Neuronal stem cell (in vitro differentiated cells): ENCODE measurements around the gene CAMK1D.

ENCODE experiments used
- DNase-seq: peaks from one replicate; pipeline ENCODE4 v3.0.0-alpha.2; 2013; ENCODE audit warnings: low spot score
- H2AFZ ChIP-seq: one replicate; pipeline ENCODE4 v1.6.1; 2013; ENCODE audit warnings: mild to moderate bottlenecking, low read length, inconsistent platforms
- H2AK5ac ChIP-seq: 2 replicates; pipeline ENCODE4 v1.6.1; 2013; ENCODE audit warnings: low read depth, mild to moderate bottlenecking, inconsistent platforms, low read length, moderate library complexity, mixed read lengths
- H2BK120ac ChIP-seq: 2 replicates; pipeline ENCODE4 v1.6.1; 2013; ENCODE audit warnings: low read depth, mild to moderate bottlenecking, inconsistent platforms, low read length, moderate library complexity, mixed read lengths
- H2BK12ac ChIP-seq: one replicate; pipeline ENCODE4 v1.6.1; 2013; ENCODE audit warnings: low read length, inconsistent platforms
- H2BK15ac ChIP-seq: 2 replicates; pipeline ENCODE4 v1.6.1; 2013; ENCODE audit warnings: mild to moderate bottlenecking, low read length, inconsistent platforms, mixed read lengths
- H2BK5ac ChIP-seq: one replicate; pipeline ENCODE4 v1.6.1; 2013; ENCODE audit warnings: inconsistent platforms, mild to moderate bottlenecking, low read length, moderate library complexity
- H3K14ac ChIP-seq: one replicate; pipeline ENCODE4 v1.6.1; 2013; ENCODE audit warnings: low read length, inconsistent platforms
- H3K18ac ChIP-seq: 2 replicates; pipeline ENCODE4 v1.6.1; 2013; ENCODE audit warnings: low read length, inconsistent platforms
- H3K23ac ChIP-seq: 2 replicates; pipeline ENCODE4 v1.6.1; 2013; ENCODE audit warnings: low read depth, mild to moderate bottlenecking, mixed read lengths, low read length, inconsistent platforms; ENCODE audit not compliant: poor library complexity
- H3K27ac ChIP-seq: replicated peaks from 3 replicates; pipeline ENCODE4 v1.5.1; 2013; ENCODE audit warnings: low read length, inconsistent platforms
- H3K27me3 ChIP-seq, 3 experiments: 2 replicates each; pipeline ENCODE4 v1.6.1; 2013; ENCODE audit warnings: low read length in 3 of 3, mild to moderate bottlenecking in 2 of 3, inconsistent platforms in 1 of 3, low read depth in 1 of 3, mixed read lengths in 1 of 3, moderate library complexity in 1 of 3; ENCODE audit not compliant: control insufficient read depth in 3 of 3, insufficient read depth in 3 of 3
- H3K36me3 ChIP-seq, 2 donors: replicated peaks in 1 of 2; 2 replicates each; pipeline ENCODE4 v1.6.1; 2013; ENCODE audit warnings: low read length in 2 of 2; ENCODE audit not compliant: control insufficient read depth in 2 of 2, insufficient read depth in 2 of 2
- H3K4ac ChIP-seq: 2 replicates; pipeline ENCODE4 v1.6.1; 2013; ENCODE audit warnings: inconsistent platforms, mild to moderate bottlenecking, low read length, moderate library complexity
- H3K4me1 ChIP-seq, 2 donors: 1 replicate in 1 of 2; 2 replicates in 1 of 2; pipeline ENCODE4 v1.6.1; 2013; ENCODE audit warnings: low read length in 2 of 2, low read depth in 1 of 2; ENCODE audit not compliant: control insufficient read depth in 2 of 2, insufficient read depth in 1 of 2
- H3K4me2 ChIP-seq: one replicate; pipeline ENCODE4 v1.6.1; 2013; ENCODE audit warnings: mild to moderate bottlenecking, low read length, inconsistent platforms; ENCODE audit not compliant: insufficient read depth, poor library complexity, severe bottlenecking
- H3K4me3 ChIP-seq, 2 donors: 2 replicates each; pipeline ENCODE4 v1.5.1; 2013; ENCODE audit warnings: low read length in 2 of 2, mild to moderate bottlenecking in 2 of 2, inconsistent platforms in 1 of 2, moderate library complexity in 1 of 2
- H3K79me1 ChIP-seq: one replicate; pipeline ENCODE4 v1.6.1; 2013; ENCODE audit warnings: low read depth, mild to moderate bottlenecking, inconsistent platforms, low read length, moderate library complexity
- H3K9ac ChIP-seq: one replicate; pipeline ENCODE4 v1.6.1; 2013; ENCODE audit warnings: mild to moderate bottlenecking, low read depth, low read length, inconsistent platforms; ENCODE audit not compliant: poor library complexity
- H3K9me3 ChIP-seq, 2 donors: replicated peaks in 1 of 2; 2 replicates each; pipeline versions ENCODE3 to v1.6.1; 2013; ENCODE audit warnings: low read length in 2 of 2, mild to moderate bottlenecking in 2 of 2, inconsistent platforms in 1 of 2, low read depth in 1 of 2, mixed read lengths in 1 of 2, moderate library complexity in 1 of 2; ENCODE audit not compliant: control insufficient read depth in 2 of 2, insufficient read depth in 1 of 2
- H4K8ac ChIP-seq: one replicate; pipeline ENCODE4 v1.6.1; 2013; ENCODE audit warnings: low read depth, mild to moderate bottlenecking, inconsistent platforms, low read length, moderate library complexity
- H4K91ac ChIP-seq: one replicate; pipeline ENCODE4 v1.6.1; 2013; ENCODE audit warnings: low read length, low read depth, mild to moderate bottlenecking, inconsistent platforms; ENCODE audit not compliant: poor library complexity
- WGBS, 2 donors: extraction: QIAGEN DNeasy Blood & Tissue Kit; methylation state at CpG; one replicate each; pipeline ENCODE4 v1.1.7; 2013; ENCODE audit warnings: missing lambda C conversion rate in 2 of 2, mixed read lengths in 1 of 2; ENCODE audit not compliant: insufficient read length in 2 of 2, insufficient replicate concordance in 1 of 2; ENCODE audit errors: extremely low coverage in 2 of 2; 5-methylcytosine and 5-hydroxymethylcytosine counted together

CAMK1D gene

GRCh38 chr10:12455766-12456165 is 106.4 kb downstream of the CAMK1D start:
- H3K36me3 ChIP-seq, result no peaks in the 10 kb centered on the region
- no CpG with 5 or more reads among the region's 4 CpGs for WGBS, 2 donors
- peaks cover 0 to 1% of the 10 kb centered on the region in 2 donors for H3K4me1 ChIP-seq

GRCh38 chr10:12459340-12459739 is 110.0 kb downstream of the CAMK1D start:
- no peak for DNase-seq
- WGBS, 2 donors, result 100% methylated on average over 1 of the region's 4 CpGs; no CpG with 5 or more reads in 1 of the 2 donors
- no peaks in the 10 kb centered on the region for H3K36me3 ChIP-seq
- no peak overlapping the region for H3K4me3 ChIP-seq
- H2BK120ac ChIP-seq, result no peak overlapping the region
- no peak overlapping the region for H3K27ac ChIP-seq
- no peaks in the 10 kb centered on the region for H3K79me1 ChIP-seq
- H2AFZ ChIP-seq, result no peak overlapping the region
- no peak overlapping the region for H3K18ac ChIP-seq
- no peak overlapping the region for H4K91ac ChIP-seq
- no peak overlapping the region for H2AK5ac ChIP-seq
- peaks cover 0 to 1% of the 10 kb centered on the region in 2 donors for H3K4me1 ChIP-seq
- no peak overlapping the region for H2BK5ac ChIP-seq
- no peak overlapping the region for H2BK12ac ChIP-seq
- no peak overlapping the region for H3K23ac ChIP-seq
- no peaks in the 10 kb centered on the region for H3K27me3 ChIP-seq
- no peak overlapping the region for H2BK15ac ChIP-seq
- H3K14ac ChIP-seq, result no peak overlapping the region
- H4K8ac ChIP-seq, result no peak overlapping the region
- H3K9me3 ChIP-seq, result no peaks in the 10 kb centered on the region
- H3K4ac ChIP-seq, result no peak overlapping the region
- no peak overlapping the region for H3K9ac ChIP-seq
- no peak overlapping the region for H3K4me2 ChIP-seq

More at GRCh38 chr10:12455766-12456165, 106.4 kb downstream of the CAMK1D start:
- DNase-seq, result no peak
- no peak overlapping the region for H3K23ac ChIP-seq
- no peaks in the 10 kb centered on the region for H3K27me3 ChIP-seq
- H3K27ac ChIP-seq, result no peak overlapping the region
- no peak overlapping the region for H3K4me3 ChIP-seq
- H4K91ac ChIP-seq, result no peak overlapping the region
- no peak overlapping the region for H3K9ac ChIP-seq
- no peak overlapping the region for H3K14ac ChIP-seq
- H2AFZ ChIP-seq, result no peak overlapping the region
- no peak overlapping the region for H2BK5ac ChIP-seq
- H2BK12ac ChIP-seq, result no peak overlapping the region
- no peak overlapping the region for H3K4me2 ChIP-seq
- no peaks in the 10 kb centered on the region for H3K79me1 ChIP-seq
- H2AK5ac ChIP-seq, result no peak overlapping the region
- no peak overlapping the region for H2BK120ac ChIP-seq
- H2BK15ac ChIP-seq, result no peak overlapping the region
- no peak overlapping the region for H3K18ac ChIP-seq
- no peak overlapping the region for H3K4ac ChIP-seq
- no peaks in the 10 kb centered on the region for H3K9me3 ChIP-seq
- H4K8ac ChIP-seq, result no peak overlapping the region

- Histone ChIP-seq H2BK5ac (no peak overlapping the region), H3K27ac (no peak overlapping the region), H3K4me1 (peaks cover 0 to 1% of the 10 kb centered on the region in 2 donors), H3K9ac (no peak overlapping the region), H2BK120ac (no peak overlapping the region), H4K91ac (no peak overlapping the region), H3K4ac (no peak overlapping the region), H3K4me3 (no peak overlapping the region), H3K79me1 (no peaks in the 10 kb centered on the region), H2BK15ac (no peak overlapping the region), H3K36me3 (no peaks in the 10 kb centered on the region), H2AK5ac (no peak overlapping the region), H2BK12ac (no peak overlapping the region), H4K8ac (no peak overlapping the region), H3K18ac (no peak overlapping the region), H2AFZ (no peak overlapping the region), H3K9me3 (no peaks in the 10 kb centered on the region), H3K14ac (no peak overlapping the region), H3K23ac (no peak overlapping the region), H3K4me2 (no peak overlapping the region), H3K27me3 (no peaks in the 10 kb centered on the region)
- no CpG with 5 or more reads among the region's 6 CpGs for WGBS, 2 donors
- no peak for DNase-seq
Measured at GRCh38 chr10:12459762-12460161, 110.4 kb downstream of the CAMK1D start.

- WGBS, 2 donors, result no CpG with 5 or more reads among the region's 5 CpGs
- no peaks in the 10 kb centered on the region for H3K9me3 ChIP-seq
Measured at GRCh38 chr10:12463459-12463838, 114.1 kb downstream of the CAMK1D start.

More at GRCh38 chr10:12463459-12463838, 114.1 kb downstream of the CAMK1D start:
- H2BK15ac ChIP-seq, result no peak overlapping the region
- H3K27ac ChIP-seq, result no peak overlapping the region
- H3K79me1 ChIP-seq, result no peaks in the 10 kb centered on the region
- no peak overlapping the region for H2BK5ac ChIP-seq
- no peak overlapping the region for H3K4me3 ChIP-seq
- H4K8ac ChIP-seq, result no peak overlapping the region
- H3K14ac ChIP-seq, result no peak overlapping the region
- no peak overlapping the region for H3K9ac ChIP-seq
- no peaks in the 10 kb centered on the region for H3K27me3 ChIP-seq
- no peak overlapping the region for H2AFZ ChIP-seq
- no peak overlapping the region for H4K91ac ChIP-seq
- no peak overlapping the region for H3K4ac ChIP-seq
- no peak overlapping the region for H3K23ac ChIP-seq
- no peaks in the 10 kb centered on the region for H3K36me3 ChIP-seq
- no peak overlapping the region for H3K18ac ChIP-seq
- peaks cover 0 to 2% of the 10 kb centered on the region in 2 donors for H3K4me1 ChIP-seq
- no peak overlapping the region for H2BK120ac ChIP-seq
- H2BK12ac ChIP-seq, result no peak overlapping the region
- no peak overlapping the region for H2AK5ac ChIP-seq
- no peak for DNase-seq
- no peak overlapping the region for H3K4me2 ChIP-seq
